Lung (tissue), 12 donors: ENCODE measurements around the gene CCS. TPM values are rescaled to one million over a fixed set of nuclear protein-coding genes. Genes with fewer than 3 reads are reported as not detected.

Experiments
- ATAC-seq: fragments of 200-7000 bp; cut with Tn5 transposase; one replicate; pipeline ENCODE4 v1.9.1; 2020; ENCODE audit warnings: moderate number of reproducible peaks; ENCODE audit not compliant: insufficient read depth, low FRiP score
- DNase-seq, 3 donors: peaks; one replicate each; pipeline ENCODE4 v3.0.0-alpha.2; 2013 to 2017
- H3K27ac ChIP-seq, 2 donors: one replicate each; pipeline ENCODE4 v1.5.1; 2013; ENCODE audit warnings: mild to moderate bottlenecking in 2 of 2, moderate library complexity in 2 of 2, control low read depth in 1 of 2, inconsistent platforms in 1 of 2, low read depth in 1 of 2, low read length in 1 of 2
- H3K27me3 ChIP-seq, 3 donors: one replicate each; pipeline ENCODE4 v1.5.1; 2013; ENCODE audit warnings: low read length in 2 of 3; ENCODE audit not compliant: control insufficient read depth in 3 of 3, insufficient read depth in 3 of 3
- H3K36me3 ChIP-seq, 4 donors: one replicate each; pipeline ENCODE4 v1.5.1; 2013; ENCODE audit warnings: low read length in 4 of 4, mild to moderate bottlenecking in 1 of 4, moderate library complexity in 1 of 4; ENCODE audit not compliant: control insufficient read depth in 4 of 4, insufficient read depth in 4 of 4
- H3K4me1 ChIP-seq, 5 donors: one replicate each; pipeline ENCODE4 v1.5.1; 2013; ENCODE audit warnings: low read length in 5 of 5, mild to moderate bottlenecking in 2 of 5, moderate library complexity in 1 of 5; ENCODE audit not compliant: control insufficient read depth in 5 of 5, insufficient read depth in 5 of 5
- H3K4me3 ChIP-seq: one replicate; pipeline ENCODE4 v1.5.1; 2013; ENCODE audit warnings: mild to moderate bottlenecking, control low read depth, moderate library complexity
- H3K9ac ChIP-seq, 2 donors: one replicate each; pipeline ENCODE4 v1.5.1; 2013; ENCODE audit warnings: low read length in 2 of 2, control low read depth in 1 of 2; ENCODE audit not compliant: insufficient read depth in 1 of 2
- H3K9me3 ChIP-seq, 4 donors: one replicate each; pipeline ENCODE4 v1.5.1; 2013; ENCODE audit warnings: low read length in 3 of 4, mild to moderate bottlenecking in 1 of 4, moderate library complexity in 1 of 4; ENCODE audit not compliant: control insufficient read depth in 4 of 4, insufficient read depth in 3 of 4
- WGBS, 2 donors: extraction: QIAGEN DNeasy Blood & Tissue Kit; methylation state at CpG; one replicate each; pipeline ENCODE4 v1.1.7; 2013; 5-methylcytosine and 5-hydroxymethylcytosine counted together
- polyA plus RNA-seq, 2 donors: library from polyadenylated mRNA; stranded (reverse); fragments of 200-250 nt; gene quantifications; one replicate each; pipeline ENCODE4 v1.2.1, GENCODE V29; 2013
- total RNA-seq, 2 donors: library from RNA; depleted of rRNA in 1 of 2; stranded (reverse); fragments of >200 nt in 1 of 2; gene quantifications; one replicate each; pipeline ENCODE4 v1.2.1, GENCODE V29; 2014 to 2021
- TF ChIP-seq, protein P1 (sequence below): IDR thresholded peaks from 2 replicates; pipeline ENCODE4 v1.5.1; 2012; ENCODE audit warnings: mild to moderate bottlenecking; ENCODE audit errors: control extremely low read depth, extremely low read depth
- donor health status: control.
- donor health status: control.
- donor health status: Bipolar disorder and iron deficiency.
- donor health status: healthy.
- donor health status: DM: yes; HTN: yes; CAD: no.

The CCS gene
- total and polyA plus RNA-seq, 4 donors, result 32.7 to 52.2 (median 36.2) TPM

DNA sequence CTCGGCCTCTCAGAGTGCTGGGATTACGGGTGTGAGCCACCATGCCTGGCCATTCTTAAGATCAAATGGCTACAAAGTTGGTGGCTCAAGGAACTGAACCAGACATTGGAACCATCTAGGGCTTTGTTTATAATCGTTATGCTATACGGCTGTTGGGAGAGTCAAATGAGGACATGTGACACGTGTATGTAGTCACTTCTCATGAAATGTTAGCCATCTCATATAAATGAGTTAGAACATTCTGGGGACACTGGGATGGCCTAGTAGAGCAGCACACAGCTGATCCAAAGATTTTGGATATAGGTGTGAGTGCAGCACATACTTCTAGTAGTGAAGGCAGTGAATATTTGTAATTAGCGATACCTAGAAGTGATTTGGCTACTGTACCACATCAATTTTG is 38.9 kb downstream of the CCS start:
- no peaks in the 10 kb centered on the region for H3K27me3 ChIP-seq
- ATAC-seq (no peak), DNase-seq (no peak)
- H3K9me3 ChIP-seq, result no peaks in the 10 kb centered on the region
- H3K36me3 ChIP-seq, result peaks cover 14 to 42% (median 32%) of the 10 kb centered on the region in 4 donors
- H3K27ac ChIP-seq, result no peak overlapping the region
- peaks cover 0 to 3% (median 0%) of the 10 kb centered on the region in 5 donors for H3K4me1 ChIP-seq
- no peak overlapping the region for H3K4me3 ChIP-seq
- 93 to 94% methylated on average over 6 of the region's 6 CpGs for WGBS, 2 donors
- no peak overlapping the region for H3K9ac ChIP-seq
- TF ChIP-seq, protein P1, sequence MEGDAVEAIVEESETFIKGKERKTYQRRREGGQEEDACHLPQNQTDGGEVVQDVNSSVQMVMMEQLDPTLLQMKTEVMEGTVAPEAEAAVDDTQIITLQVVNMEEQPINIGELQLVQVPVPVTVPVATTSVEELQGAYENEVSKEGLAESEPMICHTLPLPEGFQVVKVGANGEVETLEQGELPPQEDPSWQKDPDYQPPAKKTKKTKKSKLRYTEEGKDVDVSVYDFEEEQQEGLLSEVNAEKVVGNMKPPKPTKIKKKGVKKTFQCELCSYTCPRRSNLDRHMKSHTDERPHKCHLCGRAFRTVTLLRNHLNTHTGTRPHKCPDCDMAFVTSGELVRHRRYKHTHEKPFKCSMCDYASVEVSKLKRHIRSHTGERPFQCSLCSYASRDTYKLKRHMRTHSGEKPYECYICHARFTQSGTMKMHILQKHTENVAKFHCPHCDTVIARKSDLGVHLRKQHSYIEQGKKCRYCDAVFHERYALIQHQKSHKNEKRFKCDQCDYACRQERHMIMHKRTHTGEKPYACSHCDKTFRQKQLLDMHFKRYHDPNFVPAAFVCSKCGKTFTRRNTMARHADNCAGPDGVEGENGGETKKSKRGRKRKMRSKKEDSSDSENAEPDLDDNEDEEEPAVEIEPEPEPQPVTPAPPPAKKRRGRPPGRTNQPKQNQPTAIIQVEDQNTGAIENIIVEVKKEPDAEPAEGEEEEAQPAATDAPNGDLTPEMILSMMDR, result no peak

DNA sequence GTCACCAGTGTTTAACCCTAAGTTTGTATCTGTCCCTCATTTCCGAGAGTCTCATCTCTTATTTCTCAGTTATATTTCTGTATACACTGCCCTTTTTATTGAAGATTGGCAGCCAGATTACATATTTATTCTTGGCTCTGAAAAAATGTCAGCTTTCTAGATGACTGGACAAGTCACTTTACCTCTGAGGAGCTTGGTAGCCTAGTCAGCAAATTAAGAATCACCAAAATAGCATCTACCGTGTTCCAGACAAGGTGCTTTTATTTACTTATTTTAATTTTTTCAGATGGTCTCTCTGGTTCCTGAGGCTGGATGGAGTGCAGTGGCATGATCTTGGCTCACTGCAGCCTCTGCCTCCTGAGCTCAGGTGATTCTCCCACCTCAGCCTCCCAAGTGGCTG is 40.0 kb downstream of the CCS start:
- TF ChIP-seq, protein P1, result no peak
- Histone ChIP-seq H3K36me3 (peaks cover 5 to 33% (median 22%) of the 10 kb centered on the region in 4 donors), H3K4me1 (peaks cover 0 to 8% (median 4%) of the 10 kb centered on the region in 5 donors), H3K9me3 (no peaks in the 10 kb centered on the region), H3K27me3 (no peaks in the 10 kb centered on the region), H3K9ac (no peak overlapping the region), H3K27ac (no peak overlapping the region), H3K4me3 (no peak overlapping the region)
- 82 to 95% methylated on average over 2 of the region's 2 CpGs for WGBS, 2 donors
- DNase-seq (no peak), ATAC-seq (no peak)

DNA sequence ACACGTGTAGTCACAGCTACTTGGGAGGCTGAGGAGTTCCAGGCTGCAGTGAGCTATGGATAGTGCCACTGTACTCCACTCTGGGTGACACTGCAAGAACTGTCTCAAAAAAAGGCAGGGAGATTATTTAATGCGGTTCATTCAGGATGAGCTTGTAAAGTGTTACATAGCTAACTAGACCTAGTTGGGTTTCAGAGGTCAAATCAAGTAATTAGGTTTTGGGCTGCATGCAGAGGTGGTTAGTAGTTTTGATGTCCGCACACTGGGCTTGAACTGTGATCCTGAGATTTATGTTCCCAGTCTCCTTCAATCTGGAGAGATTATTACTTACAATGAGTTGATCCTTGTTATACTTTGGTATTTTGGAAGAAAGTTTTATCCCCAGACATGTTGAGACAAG is 43.4 kb downstream of the CCS start:
- DNase-seq (no peak), ATAC-seq (no peak)
- WGBS, 2 donors, result 86 to 89% methylated on average over 3 of the region's 3 CpGs
- H3K27ac ChIP-seq, result no peak overlapping the region
- peaks cover 5 to 34% (median 14%) of the 10 kb centered on the region in 4 donors for H3K36me3 ChIP-seq
- no peaks in the 10 kb centered on the region for H3K9me3 ChIP-seq
- no peak overlapping the region for H3K4me3 ChIP-seq
- H3K9ac ChIP-seq, result no peak overlapping the region
- peaks cover 6 to 28% (median 15%) of the 10 kb centered on the region in 5 donors for H3K4me1 ChIP-seq
- no peaks in the 10 kb centered on the region for H3K27me3 ChIP-seq
- TF ChIP-seq, protein P1, result no peak

DNA sequence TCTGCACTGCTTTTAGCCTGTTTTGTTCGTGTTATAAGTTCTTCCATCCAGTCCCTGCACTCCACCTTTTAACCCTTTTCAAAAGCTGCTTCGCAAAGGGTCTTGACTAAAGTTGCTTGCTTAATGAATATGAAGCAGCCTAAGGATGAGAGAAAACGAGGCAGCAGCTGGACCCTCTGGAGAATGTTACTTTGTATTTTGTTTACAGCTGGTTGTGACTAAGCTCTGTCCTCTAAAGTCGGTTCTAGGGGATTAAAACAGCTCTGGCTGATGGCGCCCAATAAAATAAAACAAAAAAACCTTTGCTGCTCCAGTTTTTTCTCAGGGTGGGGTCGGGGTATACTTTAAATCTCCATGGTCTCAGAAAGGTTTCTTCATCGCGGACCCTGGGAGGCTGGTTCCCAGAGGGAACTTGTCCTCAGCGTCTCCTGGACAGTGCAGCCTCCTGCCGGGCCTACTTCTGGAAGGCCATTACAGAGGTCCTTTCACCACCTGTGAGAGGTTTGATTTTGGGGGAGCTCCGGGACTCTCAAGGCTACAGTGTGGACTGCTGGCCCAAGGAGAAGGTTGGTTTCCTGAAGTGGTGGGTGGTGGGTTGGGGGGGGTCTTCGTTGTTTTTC is 44.7 kb downstream of the CCS start:
- peak in 1 of 3 donors; percentile 7 for DNase-seq
- Histone ChIP-seq H3K9me3 (no peaks in the 10 kb centered on the region), H3K27me3 (no peaks in the 10 kb centered on the region), H3K36me3 (peaks cover 5 to 31% (median 16%) of the 10 kb centered on the region in 4 donors), H3K4me1 (peaks cover 7 to 41% (median 23%) of the 10 kb centered on the region in 5 donors), H3K4me3 (peak overlapping the region; percentile 21), H3K9ac (peak overlapping the region in 1 of 2 donors; percentile 83), H3K27ac (peak overlapping the region; percentile 72 to 80)
- no peak for ATAC-seq
- TF ChIP-seq, protein P1, result no peak
- WGBS, 2 donors, result 57 to 60% methylated on average over 12 of the region's 12 CpGs
